Right lobe of liver (tissue), 6 donors: ENCODE measurements around the gene MRC2. TPM values are rescaled to one million over a fixed set of nuclear protein-coding genes. Genes with fewer than 3 reads are reported as not detected.

Source experiments
- ATAC-seq, 4 donors: fragments of 200-7000 bp; cut with Tn5 transposase; one replicate each; pipeline ENCODE4 v1.9.1; 2020; ENCODE audit warnings: mild to moderate bottlenecking in 4 of 4, moderate library complexity in 4 of 4
- DNase-seq, 3 donors: peaks; one replicate each; pipeline ENCODE4 v3.0.0-alpha.2; 2020
- H3K27ac ChIP-seq, 3 donors: fragments of 200-600 bp; one replicate each; pipeline ENCODE4 v1.8.0; 2022
- H3K27me3 ChIP-seq, 2 donors: fragments of 200-600 bp; one replicate each; pipeline ENCODE4 v1.8.0; 2022
- H3K36me3 ChIP-seq, 4 donors: fragments of 200-600 bp; sonication (generic) in 1 of 4; one replicate each; pipeline versions ENCODE4 v1.5.1 to v1.8.0; 2017 to 2022; ENCODE audit warnings: control low read depth in 1 of 4
- H3K4me1 ChIP-seq, 4 donors: fragments of 200-600 bp; sonication (generic) in 1 of 4; one replicate each; pipeline versions ENCODE4 v1.5.1 to v1.8.0; 2017 to 2022; ENCODE audit warnings: control low read depth in 1 of 4
- H3K4me3 ChIP-seq, 3 donors: fragments of 200-600 bp; one replicate each; pipeline ENCODE4 v1.8.0; 2022
- H3K9me3 ChIP-seq, 4 donors: fragments of 200-600 bp; sonication (generic) in 1 of 4; one replicate each; pipeline versions ENCODE4 v1.5.1 to v1.8.0; 2017 to 2022; ENCODE audit warnings: control low read depth in 1 of 4
- POLR2A ChIP-seq: fragments of 450-650 bp; IDR thresholded peaks from one replicate; pipeline ENCODE4 v1.6.1; 2017; ENCODE audit warnings: antibody characterized with exemption, mild to moderate bottlenecking
- WGBS: methylation state at CpG from one replicate; pipeline ENCODE4 v1.1.6; 2018; ENCODE audit warnings: low coverage, low lambda C conversion rate; ENCODE audit not compliant: insufficient coverage; ENCODE audit errors: missing lambda C conversion rate; 5-methylcytosine and 5-hydroxymethylcytosine counted together
- intact Hi-C, 2 donors: fragments of 100-400 bp; cut with DNase I; formaldehyde crosslinking; loops; one replicate each; pipeline versions ENCODE4 v1.11.2 to v1.14.1; 2022
- total RNA-seq, 6 experiments: library from RNA; depleted of rRNA in 2 of 6; stranded (reverse); fragments of >200 nt in 2 of 6; fragmentation: NEBNext Ultra II Directional in 3 of 6; extraction: Animal tissue kit (Norgen Biotek cat#: 25700) in 3 of 6; gene quantifications; one replicate each; pipeline versions ENCODE4 v1.1.0 to v1.2.4, GENCODE V29; 2016 to 2023
- TF ChIP-seq, protein P1 (sequence below), 4 donors: fragments of 200-600 bp in 3 of 4; fragments of 450-650 bp in 1 of 4; IDR thresholded peaks; one replicate each; pipeline versions ENCODE4 v1.5.1 to v1.8.0; 2016 to 2022; ENCODE audit warnings: antibody characterized with exemption in 4 of 4, mild to moderate bottlenecking in 2 of 4
- donor health status: DM: no; HTN: yes; CAD: no.
- donor health status: DM: no; HTN: no; CAD: no.
- donor health status: DM: no; HTN: no; CAD: no.
- donor health status: DM: no; HTN: yes; CAD: no.
- donor health status: DM: no; HTN: yes; CAD: no.

The MRC2 gene
- total RNA-seq, 6 experiments from 2014 or later, result 1.7 to 7.4 (median 3.8) TPM

GRCh38 chr17:62629556-62630364 is 2.3 kb downstream of the MRC2 start:
- no peak for ATAC-seq

GRCh38 chr17:62630365-62631085 is 3.1 kb downstream of the MRC2 start:
- Histone ChIP-seq H3K4me3 (no peak overlapping the region), H3K4me1 (peaks cover 0 to 10% (median 0%) of the 10 kb centered on the region in 4 donors), H3K36me3 (no peaks in the 10 kb centered on the region), H3K27me3 (no peaks in the 10 kb centered on the region), H3K9me3 (no peaks in the 10 kb centered on the region), H3K27ac (no peak overlapping the region)
- TF ChIP-seq, protein P1, sequence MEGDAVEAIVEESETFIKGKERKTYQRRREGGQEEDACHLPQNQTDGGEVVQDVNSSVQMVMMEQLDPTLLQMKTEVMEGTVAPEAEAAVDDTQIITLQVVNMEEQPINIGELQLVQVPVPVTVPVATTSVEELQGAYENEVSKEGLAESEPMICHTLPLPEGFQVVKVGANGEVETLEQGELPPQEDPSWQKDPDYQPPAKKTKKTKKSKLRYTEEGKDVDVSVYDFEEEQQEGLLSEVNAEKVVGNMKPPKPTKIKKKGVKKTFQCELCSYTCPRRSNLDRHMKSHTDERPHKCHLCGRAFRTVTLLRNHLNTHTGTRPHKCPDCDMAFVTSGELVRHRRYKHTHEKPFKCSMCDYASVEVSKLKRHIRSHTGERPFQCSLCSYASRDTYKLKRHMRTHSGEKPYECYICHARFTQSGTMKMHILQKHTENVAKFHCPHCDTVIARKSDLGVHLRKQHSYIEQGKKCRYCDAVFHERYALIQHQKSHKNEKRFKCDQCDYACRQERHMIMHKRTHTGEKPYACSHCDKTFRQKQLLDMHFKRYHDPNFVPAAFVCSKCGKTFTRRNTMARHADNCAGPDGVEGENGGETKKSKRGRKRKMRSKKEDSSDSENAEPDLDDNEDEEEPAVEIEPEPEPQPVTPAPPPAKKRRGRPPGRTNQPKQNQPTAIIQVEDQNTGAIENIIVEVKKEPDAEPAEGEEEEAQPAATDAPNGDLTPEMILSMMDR (IDR thresholded peaks at IDR 0.05), result no peak
- TF ChIP-seq POLR2A, result no peak
- DNase-seq (no peak), ATAC-seq (no peak)
- 50% methylated on average over 3 of the region's 12 CpGs for WGBS
- intact Hi-C loops, result no loop called here

More at GRCh38 chr17:62629556-62630364, 2.3 kb downstream of the MRC2 start:
- H3K27ac ChIP-seq, result no peak overlapping the region
- no peaks in the 10 kb centered on the region for H3K9me3 ChIP-seq
- H3K4me3 ChIP-seq, result no peak overlapping the region
- no peak for TF ChIP-seq POLR2A
- TF ChIP-seq, protein P1 (IDR thresholded peaks at IDR 0.05), result no peak
- WGBS, result 52% methylated on average over 5 of the region's 19 CpGs
- no peaks in the 10 kb centered on the region for H3K36me3 ChIP-seq
- intact Hi-C loops, result no loop called here
- DNase-seq, result no peak
- H3K4me1 ChIP-seq, result peaks cover 0 to 10% (median 0%) of the 10 kb centered on the region in 4 donors
- no peaks in the 10 kb centered on the region for H3K27me3 ChIP-seq

DNA sequence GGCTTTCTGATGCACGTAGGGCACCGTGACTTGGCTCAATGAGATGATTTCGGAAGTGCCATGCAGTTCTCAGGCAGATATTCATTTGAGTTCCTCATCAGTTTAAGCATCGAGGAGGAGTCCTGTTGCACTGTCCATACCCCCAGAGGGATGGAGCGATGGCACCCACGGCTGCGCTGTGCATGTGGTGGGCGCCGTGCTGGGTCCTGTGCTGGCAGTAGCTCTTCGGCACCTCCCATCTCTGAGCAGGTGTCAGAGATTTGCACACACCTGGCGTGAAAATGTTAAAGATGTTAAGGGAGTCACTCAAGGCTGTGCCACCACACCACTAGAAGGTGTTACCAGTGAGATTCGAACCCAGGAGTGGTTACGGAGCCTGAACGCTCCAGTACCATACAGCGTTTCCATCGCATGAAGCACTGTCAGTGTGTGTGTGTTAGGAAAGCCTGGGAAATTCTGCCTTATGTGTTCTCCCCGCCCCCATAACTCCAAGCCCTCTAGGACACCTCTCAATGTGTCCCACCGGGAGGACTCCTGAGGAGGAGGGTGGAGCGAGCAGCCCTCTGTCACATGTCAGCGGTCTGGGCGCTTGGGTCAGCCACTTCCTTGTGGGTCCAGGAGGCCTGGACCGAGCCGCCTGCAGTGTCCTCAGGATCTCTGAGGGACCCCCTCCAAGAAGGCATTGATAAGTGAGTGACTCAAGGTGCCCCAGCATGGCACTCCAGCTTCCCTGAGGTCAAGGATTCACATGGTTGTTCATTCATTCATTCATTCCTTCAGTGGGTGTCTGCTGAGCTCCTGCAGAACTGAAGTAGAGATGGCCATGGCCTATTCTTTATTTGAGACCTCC is 3.8 kb downstream of the MRC2 start:
- TF ChIP-seq, protein P1 (IDR thresholded peaks at IDR 0.05), result no peak
- no peak for TF ChIP-seq POLR2A
- ATAC-seq (no peak), DNase-seq (no peak)
- H3K4me3 ChIP-seq, result no peak overlapping the region
- no peaks in the 10 kb centered on the region for H3K9me3 ChIP-seq
- intact Hi-C loops, result no loop called here
- H3K27me3 ChIP-seq, result no peaks in the 10 kb centered on the region
- no peaks in the 10 kb centered on the region for H3K36me3 ChIP-seq
- 40% methylated on average over 1 of the region's 23 CpGs for WGBS
- H3K4me1 ChIP-seq, result peaks cover 0 to 10% (median 0%) of the 10 kb centered on the region in 4 donors
- H3K27ac ChIP-seq, result no peak overlapping the region
